Kidney (tissue), 14 donors: Measurements from ENCODE around the gene ZNF227. TPM values are rescaled to one million over a fixed set of nuclear protein-coding genes. Genes with fewer than 3 reads are reported as not detected.

ENCODE experiments used
- DNase-seq, 5 donors: peaks; one replicate each; pipeline ENCODE4 v3.0.0-alpha.2; 2013 to 2020
- FAIRE-seq: peaks from 2 replicates; lab custom pipeline; 2012; peaks lifted over from hg19 to GRCh38; lab: Jason Lieb, UNC
- H3K27ac ChIP-seq, 2 donors: one replicate each; pipeline ENCODE4 v1.7.0; 2013; ENCODE audit warnings: low read depth in 2 of 2, low read length in 2 of 2, inconsistent platforms in 1 of 2
- H3K27me3 ChIP-seq: one replicate; pipeline ENCODE4 v1.7.1; 2013; ENCODE audit warnings: low read length, inconsistent platforms; ENCODE audit not compliant: control insufficient read depth, insufficient read depth
- H3K36me3 ChIP-seq, 3 donors: one replicate each; pipeline versions ENCODE4 v1.7.0 to v1.7.1; 2013; ENCODE audit warnings: low read length in 3 of 3, control low read depth in 1 of 3, inconsistent platforms in 1 of 3; ENCODE audit not compliant: insufficient read depth in 3 of 3, control insufficient read depth in 2 of 3
- H3K4me1 ChIP-seq, 3 donors: one replicate each; pipeline versions ENCODE4 v1.7.0 to v1.7.1; 2013; ENCODE audit warnings: low read length in 3 of 3, inconsistent platforms in 1 of 3, low read depth in 1 of 3; ENCODE audit not compliant: control insufficient read depth in 2 of 3, insufficient read depth in 2 of 3
- H3K4me3 ChIP-seq, 3 donors: one replicate each; pipeline versions ENCODE4 v1.7.0 to v1.8.1; 2013; ENCODE audit warnings: low read length in 3 of 3, control low read depth in 1 of 3, inconsistent platforms in 1 of 3
- H3K9ac ChIP-seq, 3 donors: one replicate each; pipeline versions ENCODE4 v1.7.0 to v1.7.1; 2013; ENCODE audit warnings: low read length in 3 of 3, control low read depth in 1 of 3, inconsistent platforms in 1 of 3
- H3K9me3 ChIP-seq, 3 donors: one replicate each; pipeline versions ENCODE4 v1.7.0 to v1.7.1; 2013; ENCODE audit warnings: low read length in 3 of 3, control low read depth in 1 of 3, inconsistent platforms in 1 of 3; ENCODE audit not compliant: control insufficient read depth in 2 of 3, insufficient read depth in 1 of 3
- CTCF ChIP-seq: IDR thresholded peaks from 3 replicates; pipeline ENCODE4 v1.5.1; 2012; ENCODE audit warnings: mild to moderate bottlenecking, moderate library complexity, borderline replicate concordance; ENCODE audit not compliant: insufficient read depth; ENCODE audit errors: extremely low read depth
- intact Hi-C: fragments of 100-400 bp; cut with DNase I; formaldehyde crosslinking; loops from one replicate; pipeline ENCODE4 v1.11.1; 2022
- polyA plus RNA-seq: library from polyadenylated mRNA; stranded (reverse); fragments of 350-450 nt; fragmentation: Illumina TruSeq; extraction: RNeasy Lipid Tissue Mini Kit (QIAGEN cat#74804); gene quantifications from one replicate; pipeline ENCODE4 v1.2.3, GENCODE V29; 2014; ENCODE audit warnings: low read depth, low replicate concordance; ENCODE audit not compliant: insufficient read depth
- total RNA-seq: library from RNA; stranded (reverse); fragmentation: NEBNext Ultra II Directional; extraction: Animal tissue kit (Norgen Biotek cat#: 25700); gene quantifications from one replicate; pipeline ENCODE4 v1.2.1, GENCODE V29; 2021
- donor health status: control.
- donor health status: control.
- donor health status: control.
- donor health status: control.
- donor health status: control.
- donor health status: DM: yes; HTN: yes; CAD: no.
- donor health status: Normal renal cell carcinoma (clear cell type).

Gene ZNF227
- total and polyA plus RNA-seq, 2 donors from 2014 or later, result 5.0 to 22.3 TPM

GRCh38 chr19:44182145-44182544 is 30.2 kb upstream of the ZNF227 start:
- Histone ChIP-seq H3K27me3 (no peaks in the 10 kb centered on the region), H3K9me3 (peaks cover 2 to 50% (median 28%) of the 10 kb centered on the region in 3 donors)
- DNase-seq, result no peak

GRCh38 chr19:44190020-44190419 is 22.3 kb upstream of the ZNF227 start:
- FAIRE-seq (peak; percentile 35), DNase-seq (no peak)
- Histone ChIP-seq H3K4me1 (no peaks in the 10 kb centered on the region), H3K4me3 (no peak overlapping the region), H3K27ac (no peak overlapping the region), H3K9me3 (peaks cover 1 to 14% (median 4%) of the 10 kb centered on the region in 3 donors), H3K9ac (no peak overlapping the region), H3K27me3 (no peaks in the 10 kb centered on the region), H3K36me3 (no peaks in the 10 kb centered on the region)
- TF ChIP-seq CTCF, result no peak
- intact Hi-C loops, result no loop called here

More at GRCh38 chr19:44182145-44182544, 30.2 kb upstream of the ZNF227 start:
- TF ChIP-seq CTCF, result no peak
- Histone ChIP-seq H3K4me1 (no peaks in the 10 kb centered on the region), H3K4me3 (no peak overlapping the region), H3K36me3 (peaks cover 0 to under 1% (median 0%) of the 10 kb centered on the region in 3 donors), H3K9ac (no peak overlapping the region), H3K27ac (no peak overlapping the region)
- intact Hi-C loops, result no loop called here
- FAIRE-seq, result no peak

- intact Hi-C loops, result no loop called here
- Histone ChIP-seq H3K9me3 (peaks cover 1 to 14% (median 4%) of the 10 kb centered on the region in 3 donors), H3K4me3 (no peak overlapping the region), H3K9ac (no peak overlapping the region), H3K27me3 (no peaks in the 10 kb centered on the region), H3K36me3 (no peaks in the 10 kb centered on the region), H3K27ac (no peak overlapping the region), H3K4me1 (no peaks in the 10 kb centered on the region)
- DNase-seq, result no peak
- no peak for FAIRE-seq
- no peak for TF ChIP-seq CTCF
Observed at GRCh38 chr19:44192127-44192526, 20.2 kb upstream of the ZNF227 start.

GRCh38 chr19:44196772-44197171 is 15.6 kb upstream of the ZNF227 start:
- Histone ChIP-seq H3K4me1 (no peaks in the 10 kb centered on the region), H3K36me3 (no peaks in the 10 kb centered on the region), H3K27me3 (no peaks in the 10 kb centered on the region), H3K4me3 (no peak overlapping the region), H3K27ac (no peak overlapping the region), H3K9ac (no peak overlapping the region), H3K9me3 (peaks cover 0 to 7% (median 0%) of the 10 kb centered on the region in 3 donors)
- no peak for TF ChIP-seq CTCF
- intact Hi-C loops, result no loop called here
- FAIRE-seq (no peak), DNase-seq (no peak)
